ENCODE results near the gene ISLR2.
A peak's percentile ranks its signal among the peaks of the same experiment; 100 is the strongest.
"Not testable (repeated sequence)": the region's sequence is repeated elsewhere in the genome, so short reads cannot be mapped to it uniquely, and the experiment has no call there.

ISLR2 gene
- total RNA-seq = 0 to 2.2 (median 0) reads per million in 17 experiments

- DNase-seq = no peak
These were observed at the start of gene ISLR2 for GRCh38 chr15:74130155-74130848. Gene ISLR2, plus strand, starts transcription at chr15:74130586. Its CDS starts 2,169 bp downstream, at chr15:74132755.

GRCh38 chr15:74082450-74082849, 47.9 kb upstream of the ISLR2 start, which contains the start of gene GOLGA6A:
Gene GOLGA6A, minus strand, starts transcription at chr15:74082550. Its CDS starts 41 bp downstream, at chr15:74082509.
- DNase-seq = not testable (repeated sequence)

- DNase-seq = not testable (repeated sequence)
These were observed 35.8 kb upstream of the ISLR2 start for GRCh38 chr15:74094567-74094966.

GRCh38 chr15:74095610-74096009, 34.8 kb upstream of the ISLR2 start:
- DNase-seq = not testable (repeated sequence)

GRCh38 chr15:74096753-74097474, 33.5 kb upstream of the ISLR2 start:
- DNase-seq = not testable (repeated sequence)

- peak; percentile 86 to 93 (median 92) for DNase-seq
These were observed 30.2 kb upstream of the ISLR2 start for GRCh38 chr15:74099963-74100733.

GRCh38 chr15:74108111-74108510, 22.3 kb upstream of the ISLR2 start:
- DNase-seq = no peak

GRCh38 chr15:74108611-74109010, 21.8 kb upstream of the ISLR2 start:
- not testable (repeated sequence) for DNase-seq

GRCh38 chr15:74109713-74110112, 20.7 kb upstream of the ISLR2 start:
- no peak for DNase-seq

- DNase-seq = no peak
These were observed 10.0 kb upstream of the ISLR2 start for GRCh38 chr15:74120426-74120825.

GRCh38 chr15:74121039-74121438, 9.3 kb upstream of the ISLR2 start:
- no peak for DNase-seq

GRCh38 chr15:74121858-74122257, 8.5 kb upstream of the ISLR2 start:
- no peak for DNase-seq

- DNase-seq = no peak
These were observed 7.8 kb upstream of the ISLR2 start for GRCh38 chr15:74122403-74123130.

- DNase-seq = no peak
These were observed 7.3 kb upstream of the ISLR2 start for GRCh38 chr15:74123131-74123429.

GRCh38 chr15:74123658-74124057, 6.7 kb upstream of the ISLR2 start:
- DNase-seq = no peak

- no peak for DNase-seq
These were observed 6.2 kb upstream of the ISLR2 start for GRCh38 chr15:74124196-74124595.

GRCh38 chr15:74124759-74125158, 5.6 kb upstream of the ISLR2 start:
- no peak for DNase-seq

GRCh38 chr15:74127255-74127953, 3.0 kb upstream of the ISLR2 start:
- DNase-seq = peak; percentile 84 to 94 (median 93)

- peak in 1 of 4 experiments; percentile 14 for DNase-seq
These were observed 2.2 kb upstream of the ISLR2 start for GRCh38 chr15:74127954-74128784.

- no peak for DNase-seq
These were observed 1.4 kb upstream of the ISLR2 start for GRCh38 chr15:74128785-74129585.
